Measurements from ENCODE around the gene TLDC2.

The TLDC2 gene

DNA sequence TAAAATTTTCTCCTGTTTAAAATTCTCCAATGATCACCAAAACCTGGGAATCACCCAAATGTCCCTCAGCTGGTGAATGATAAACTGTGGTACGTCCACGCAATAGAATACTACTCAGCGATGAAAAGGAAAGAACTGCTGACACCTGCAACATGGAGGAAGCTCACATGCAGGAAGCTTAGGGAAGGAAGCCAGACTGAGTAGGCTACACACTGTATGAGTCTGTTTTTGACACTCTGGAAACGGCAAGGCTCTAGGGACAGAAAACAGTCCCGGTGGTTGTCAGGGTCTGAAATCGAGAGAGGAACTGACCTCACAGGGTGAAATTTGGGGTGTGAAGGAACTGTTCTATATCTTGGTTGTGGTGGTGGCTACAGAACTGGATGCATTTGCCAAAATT, 25.2 kb upstream of the TLDC2 start:
- no peak for DNase-seq

DNA sequence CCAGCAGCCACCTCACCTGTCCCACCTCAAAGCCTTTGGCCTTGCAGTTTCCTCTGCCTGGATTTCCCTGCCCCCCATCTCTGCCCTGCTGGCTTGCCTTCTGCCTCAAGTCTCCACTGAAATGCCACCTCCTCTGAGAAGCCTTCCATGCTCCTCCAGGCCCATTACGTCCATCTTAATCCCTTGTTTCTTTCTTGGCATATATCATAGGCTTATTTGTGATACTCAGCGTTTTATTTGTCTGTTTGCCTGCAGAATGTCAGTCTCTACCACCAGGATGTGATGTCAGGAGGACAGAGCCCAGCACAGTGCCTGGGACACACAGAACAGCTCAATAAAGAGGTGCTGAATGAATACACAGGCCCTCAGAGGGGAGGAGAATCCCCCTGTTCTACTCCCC, 24.4 kb upstream of the TLDC2 start:
- DNase-seq: no peak

DNA sequence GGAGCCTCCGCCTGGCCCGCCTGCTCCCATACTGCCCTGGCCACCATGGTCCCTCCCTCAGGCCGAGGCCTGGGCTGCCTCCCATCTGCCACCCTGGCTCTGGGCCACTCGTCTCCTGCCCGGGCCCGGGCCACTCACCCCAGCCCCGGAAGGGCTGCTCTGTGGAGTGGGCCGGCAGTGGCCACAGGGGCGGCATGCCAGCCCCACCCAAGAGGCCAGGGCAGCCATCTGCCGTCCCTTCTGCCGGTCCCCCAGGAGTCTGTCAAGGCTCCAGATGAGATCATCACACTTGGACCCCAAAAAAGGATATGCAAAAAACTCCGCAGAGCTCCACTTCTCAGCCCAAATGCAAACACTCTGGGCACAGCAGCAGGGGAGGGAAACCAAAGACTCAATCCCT, 23.8 kb upstream of the TLDC2 start:
- DNase-seq: no peak

DNA sequence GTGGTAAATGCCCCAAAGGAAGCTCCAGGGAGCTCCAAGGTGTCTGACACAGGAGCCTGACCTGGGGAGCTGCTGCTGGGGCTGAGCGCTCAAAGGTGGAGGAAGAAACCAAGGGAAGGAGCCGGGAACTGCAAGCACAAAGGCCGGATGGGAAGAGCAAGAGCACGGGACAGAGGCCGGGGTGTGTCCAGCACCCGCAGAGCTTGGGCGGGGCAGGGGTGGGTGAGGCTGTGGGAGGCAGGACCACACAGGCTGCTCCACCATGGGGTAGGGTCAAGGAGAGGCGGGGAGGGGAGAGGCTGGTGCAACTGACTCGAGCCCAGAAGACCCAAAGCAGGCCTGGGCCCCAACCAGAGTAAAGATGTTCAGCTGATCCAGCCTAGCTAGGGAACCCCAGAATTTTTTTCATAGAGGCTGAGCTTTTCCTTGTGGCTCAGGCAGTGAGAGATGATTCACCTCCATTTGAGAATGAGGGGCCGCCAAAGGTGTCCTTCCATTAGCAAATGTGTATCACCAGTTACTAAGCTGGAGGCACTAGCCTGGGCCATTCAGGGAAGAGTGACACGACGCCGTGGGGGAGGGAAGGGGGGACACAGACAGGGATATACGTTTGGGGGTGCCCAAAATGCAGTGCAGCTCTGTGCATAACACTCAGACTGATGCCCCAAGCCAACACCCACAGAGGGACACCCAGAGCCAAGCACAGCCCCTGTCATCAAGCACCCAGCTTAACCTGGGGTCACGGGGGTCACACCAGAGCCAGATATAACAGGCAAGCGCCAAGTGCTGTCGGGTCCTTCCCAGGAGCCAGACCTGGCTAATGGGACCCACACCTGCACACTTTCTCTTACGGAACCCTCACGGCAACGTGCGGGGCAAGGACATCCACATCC, 21.3 kb upstream of the TLDC2 start:
- DNase-seq: no peak

DNA sequence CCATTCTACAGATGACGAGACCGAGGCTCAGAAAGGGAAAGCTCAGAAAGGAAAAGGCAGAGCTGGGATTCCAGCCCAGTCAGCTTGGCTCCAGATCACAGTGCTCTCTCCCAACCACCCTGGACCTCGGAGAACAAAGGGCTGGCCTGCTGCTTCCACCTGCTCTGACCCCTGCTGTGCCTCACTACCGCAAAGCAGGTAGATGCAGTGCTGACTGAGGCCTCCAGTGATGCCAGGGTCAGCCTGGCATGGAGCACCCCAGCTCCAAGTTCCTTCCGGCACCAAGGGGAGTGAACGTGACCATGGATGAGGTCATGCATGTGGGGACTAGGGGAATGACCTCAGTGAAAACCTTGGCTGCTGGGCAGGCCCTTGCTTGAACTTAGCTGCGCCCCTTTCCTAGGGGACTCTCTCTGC, 20.7 kb upstream of the TLDC2 start:
- DNase-seq: no peak

DNA sequence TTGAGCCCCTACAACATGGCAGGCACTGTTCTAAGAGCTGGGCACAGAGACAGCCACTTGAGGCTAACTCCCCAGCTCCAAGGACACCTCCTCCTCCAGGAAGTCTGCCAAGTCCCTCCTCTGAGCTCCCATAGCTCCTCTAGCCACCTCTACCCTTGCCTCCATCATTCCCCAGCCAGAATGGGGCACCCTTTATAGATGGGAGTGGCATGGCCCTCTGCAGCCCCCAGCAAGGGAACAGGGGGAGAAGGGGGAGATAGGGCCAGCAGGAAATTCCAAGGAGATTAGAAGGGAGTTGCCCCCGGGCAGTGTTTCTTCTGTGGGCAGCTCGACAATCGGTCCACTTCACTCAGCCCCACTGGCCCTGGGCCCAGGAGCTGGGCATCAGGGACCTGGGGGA, 19.7 kb upstream of the TLDC2 start:
- DNase-seq: no peak

DNA sequence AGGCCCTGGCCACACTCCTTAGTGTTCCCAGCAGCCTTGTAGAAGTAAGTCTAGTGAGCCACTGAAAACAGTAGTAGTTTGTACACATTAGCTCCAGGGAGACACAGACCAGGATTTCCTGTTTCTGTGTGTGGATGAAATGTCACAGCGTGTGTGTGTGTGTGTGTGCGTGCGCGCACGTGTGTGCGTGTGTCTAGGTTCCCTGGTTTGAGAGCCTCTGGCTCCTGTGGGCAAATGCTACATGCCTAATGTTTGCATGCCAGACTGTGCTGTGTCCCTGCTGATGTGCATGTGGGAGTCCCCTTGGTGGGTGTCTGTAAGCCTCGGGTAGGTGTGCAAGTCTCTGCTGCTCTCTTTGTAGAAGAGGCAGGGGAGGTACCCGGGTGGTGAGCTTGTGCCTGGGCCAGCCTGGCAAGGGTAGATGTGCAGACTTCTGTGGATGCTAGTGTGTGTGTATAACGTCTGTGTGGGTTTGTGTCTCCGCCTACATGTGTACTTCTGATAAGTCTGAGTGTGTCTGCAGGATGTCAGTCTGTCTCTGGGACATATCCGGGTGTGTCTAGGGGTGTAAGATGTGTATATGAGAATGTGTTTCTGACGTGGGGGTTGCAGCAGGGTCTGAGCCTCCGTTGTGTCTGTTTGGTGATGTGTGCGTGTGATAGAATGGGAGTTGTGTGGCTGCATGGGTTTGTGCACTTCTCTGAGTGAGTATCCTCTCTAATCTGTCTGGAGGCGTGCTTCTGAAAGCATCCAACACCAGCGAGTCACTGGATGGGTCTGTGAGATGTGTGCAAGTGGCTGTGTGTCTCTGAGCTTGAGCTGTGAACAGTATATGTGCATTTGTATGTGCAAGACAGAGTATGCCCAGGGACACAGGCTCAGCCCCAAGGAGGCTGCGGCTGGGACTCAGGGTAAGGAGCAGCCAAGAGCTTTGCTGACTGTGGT, 19.0 kb upstream of the TLDC2 start:
- peak; percentile 30 for DNase-seq

DNA sequence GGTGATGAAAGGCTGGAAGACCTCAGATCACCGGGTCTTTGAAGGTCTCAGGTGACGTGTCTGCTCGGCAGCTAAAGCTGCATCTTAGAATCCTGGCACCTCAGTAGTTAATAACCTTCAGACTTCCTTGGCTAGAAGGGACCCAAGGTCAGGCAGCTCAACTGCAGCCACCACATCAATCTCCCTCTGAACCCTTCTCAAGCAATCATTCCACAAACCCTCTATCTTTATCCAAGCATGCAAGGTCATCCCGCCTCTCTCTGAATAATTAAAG, 16.7 kb upstream of the TLDC2 start:
- no peak for DNase-seq

DNA sequence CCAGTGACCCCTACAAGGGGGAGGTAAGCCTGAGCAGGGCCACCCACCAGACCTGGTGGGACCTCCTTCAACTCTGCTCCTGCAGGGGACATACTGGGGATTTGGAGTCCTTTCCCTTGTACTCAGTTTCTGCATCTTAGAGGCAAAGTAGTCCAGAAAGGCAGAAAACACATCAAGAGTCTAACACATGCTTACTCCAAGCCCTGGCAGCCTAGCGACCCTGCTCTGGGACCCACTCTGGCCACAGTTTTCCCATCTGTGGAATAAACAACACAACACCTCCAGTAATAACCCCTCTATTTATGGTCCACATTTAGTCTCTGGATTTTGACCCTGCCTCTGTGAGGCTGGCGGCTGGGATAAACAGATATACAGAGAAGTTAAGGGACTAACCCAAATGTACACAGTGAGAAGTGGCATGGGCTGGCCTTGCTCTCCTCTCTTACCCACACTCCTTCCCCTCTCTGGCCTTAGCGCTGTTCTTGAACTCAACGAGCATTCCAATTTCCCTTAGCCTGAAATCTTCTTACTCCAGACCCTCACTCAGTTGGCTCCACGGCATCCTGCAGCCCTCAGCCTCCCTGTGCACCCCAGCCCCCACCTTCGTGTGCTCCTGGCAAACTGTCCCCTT, 16.1 kb upstream of the TLDC2 start:
- DNase-seq: no peak

DNA sequence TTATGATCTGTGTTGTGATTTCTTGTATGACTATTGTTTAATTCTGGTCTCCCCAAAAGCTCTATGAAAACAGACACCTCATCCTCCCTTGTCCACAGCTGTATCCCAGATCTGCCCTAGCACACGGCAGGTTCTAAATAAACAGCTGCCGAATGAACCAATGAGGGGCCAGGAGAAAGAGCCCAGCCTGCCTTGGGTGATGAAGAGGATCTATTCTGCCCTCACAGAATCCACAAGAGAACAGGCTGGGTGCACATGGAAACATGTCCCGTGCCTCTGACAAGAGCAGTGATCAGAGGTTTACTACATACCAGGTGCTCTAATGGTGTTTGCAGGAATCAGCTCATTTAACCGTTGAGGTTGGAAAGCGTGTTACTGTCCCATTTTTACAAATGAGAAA, 15.6 kb upstream of the TLDC2 start:
- no peak for DNase-seq

DNA sequence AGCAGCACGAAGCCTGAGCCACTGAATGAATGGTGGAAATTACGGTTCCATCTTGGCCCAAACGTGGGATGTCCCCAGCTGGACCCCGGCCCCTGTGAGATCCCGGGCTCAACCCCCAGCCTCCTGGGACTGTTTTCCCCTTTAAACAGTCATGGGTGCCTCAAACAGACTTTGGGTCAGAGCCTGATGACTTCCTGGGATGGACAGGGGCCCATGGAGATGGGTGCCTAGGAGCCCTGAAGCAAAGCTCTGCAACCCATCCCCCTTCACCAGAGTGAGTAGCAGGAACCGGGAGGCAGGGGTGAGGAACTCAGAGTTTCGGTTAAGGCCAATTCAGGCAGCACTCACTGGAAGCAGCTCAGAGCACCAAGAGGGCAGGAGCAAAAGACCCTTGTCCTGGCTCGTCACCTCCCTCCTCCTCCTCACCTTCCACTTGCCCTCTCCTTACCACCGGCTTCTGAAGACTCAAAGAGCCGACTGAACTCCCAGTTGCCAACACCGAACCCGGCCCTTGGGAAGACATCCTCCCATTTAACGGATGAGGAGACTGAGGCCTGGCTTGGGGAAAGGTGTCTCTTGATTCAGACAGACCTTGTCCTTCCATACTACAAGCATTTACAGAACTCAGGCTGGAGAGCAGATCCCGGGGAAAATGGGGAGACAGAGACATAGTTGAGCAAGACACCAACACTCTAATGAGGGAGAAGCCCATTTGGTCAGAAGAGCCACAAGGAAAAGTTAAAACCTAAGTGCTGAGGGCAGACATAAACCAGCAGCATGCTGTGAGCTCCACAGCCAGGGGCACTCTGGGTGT, 14.9 kb upstream of the TLDC2 start:
- DNase-seq: no peak

DNA sequence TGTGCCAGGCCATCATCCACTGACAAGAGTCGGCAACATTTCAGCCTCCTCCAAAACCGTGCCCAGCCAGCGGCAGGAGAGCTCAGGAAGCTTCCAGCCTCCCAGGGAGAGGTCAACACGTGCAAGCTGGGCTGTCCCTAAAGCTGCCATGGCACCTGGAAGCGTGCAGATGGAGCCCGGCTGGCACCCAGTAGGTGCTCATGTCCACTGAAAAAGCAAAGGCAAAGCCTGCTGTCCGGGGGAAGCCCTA, 14.4 kb upstream of the TLDC2 start:
- DNase-seq: no peak

DNA sequence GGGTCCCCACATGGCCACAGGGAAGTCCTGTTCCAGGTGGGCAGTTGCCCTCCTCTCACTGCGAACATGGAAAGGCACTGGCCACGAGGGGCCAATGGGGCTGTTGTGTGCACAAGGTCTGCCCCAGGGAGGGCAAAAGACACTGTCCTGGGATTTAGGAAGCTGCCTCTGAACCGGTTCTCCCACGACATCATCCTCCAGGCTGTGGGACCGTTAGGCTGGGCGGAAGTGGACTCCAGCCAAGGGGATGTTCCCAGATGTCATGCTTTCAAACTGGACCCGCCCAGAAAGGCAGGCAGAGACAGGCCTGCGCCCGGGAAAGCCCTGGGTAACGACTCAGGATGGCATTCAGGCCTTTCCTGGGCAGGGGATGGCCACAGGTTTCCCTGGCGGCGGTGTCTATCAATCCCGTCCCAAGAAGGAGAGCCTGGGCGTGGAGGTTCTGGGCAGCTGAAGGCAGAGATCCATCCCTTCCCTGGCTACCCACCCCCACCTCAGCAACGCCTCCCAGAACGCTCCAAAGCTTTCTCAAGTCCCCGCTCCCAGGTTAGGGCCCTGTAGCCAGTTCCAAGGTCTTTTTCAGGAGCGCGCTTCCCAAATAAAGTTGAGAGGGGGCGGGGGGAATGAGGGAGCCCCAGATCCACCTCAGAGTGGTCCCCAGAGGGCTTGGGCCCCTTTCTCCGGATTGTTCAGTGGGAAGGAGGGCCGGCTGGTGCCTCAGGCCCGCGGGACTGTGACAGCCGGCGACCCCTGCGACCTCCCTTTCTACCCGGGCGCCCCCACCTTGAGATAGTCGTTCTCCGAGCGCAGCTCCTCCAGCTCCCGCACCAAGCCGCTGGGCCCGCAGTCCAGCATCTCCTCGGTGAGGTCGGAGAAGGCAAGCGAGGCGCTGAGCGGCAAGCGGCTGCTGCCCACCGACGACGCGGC, 13.8 kb upstream of the TLDC2 start:
- no peak for DNase-seq

DNA sequence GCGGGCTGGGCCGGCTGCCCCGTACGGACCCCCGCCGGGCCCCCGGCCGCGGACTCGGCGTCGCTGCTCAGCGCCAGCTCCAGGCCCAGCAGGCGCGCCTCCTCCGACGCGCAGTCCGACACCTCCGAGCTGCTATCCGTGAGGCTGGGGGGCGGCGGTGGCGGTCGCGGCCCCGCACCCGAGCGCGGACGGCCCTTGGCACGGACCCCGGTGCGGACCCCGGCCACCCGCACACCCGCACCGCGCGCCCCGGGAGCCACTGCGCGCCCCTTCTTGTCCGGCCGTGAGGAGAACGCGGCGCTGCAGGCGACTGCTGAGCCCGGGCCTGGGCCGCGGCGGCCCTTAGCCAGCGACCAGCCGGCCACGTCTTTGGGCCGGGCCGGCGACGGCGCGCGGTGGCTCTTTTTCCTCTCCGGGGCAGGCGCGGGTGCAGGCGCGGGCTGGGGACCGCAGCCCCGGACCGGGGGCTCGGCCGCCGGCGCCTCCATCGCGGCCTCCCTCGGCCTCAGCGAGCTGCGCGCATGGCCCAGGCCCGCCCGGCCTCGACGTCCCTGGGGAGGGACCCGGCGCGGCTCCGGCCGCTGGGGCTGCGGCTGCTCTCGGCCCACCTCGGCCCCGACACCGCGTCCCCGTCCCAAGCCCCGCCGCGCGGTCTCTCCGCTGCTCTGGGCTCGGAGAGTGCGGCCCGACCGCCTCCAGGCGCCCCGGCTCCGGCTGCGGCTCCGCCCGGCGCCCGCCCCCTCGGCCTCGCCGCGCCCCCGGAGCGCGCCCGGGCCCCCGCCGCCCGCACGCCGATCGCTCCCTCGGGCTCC, 12.9 kb upstream of the TLDC2 start:
- no peak for DNase-seq

DNA sequence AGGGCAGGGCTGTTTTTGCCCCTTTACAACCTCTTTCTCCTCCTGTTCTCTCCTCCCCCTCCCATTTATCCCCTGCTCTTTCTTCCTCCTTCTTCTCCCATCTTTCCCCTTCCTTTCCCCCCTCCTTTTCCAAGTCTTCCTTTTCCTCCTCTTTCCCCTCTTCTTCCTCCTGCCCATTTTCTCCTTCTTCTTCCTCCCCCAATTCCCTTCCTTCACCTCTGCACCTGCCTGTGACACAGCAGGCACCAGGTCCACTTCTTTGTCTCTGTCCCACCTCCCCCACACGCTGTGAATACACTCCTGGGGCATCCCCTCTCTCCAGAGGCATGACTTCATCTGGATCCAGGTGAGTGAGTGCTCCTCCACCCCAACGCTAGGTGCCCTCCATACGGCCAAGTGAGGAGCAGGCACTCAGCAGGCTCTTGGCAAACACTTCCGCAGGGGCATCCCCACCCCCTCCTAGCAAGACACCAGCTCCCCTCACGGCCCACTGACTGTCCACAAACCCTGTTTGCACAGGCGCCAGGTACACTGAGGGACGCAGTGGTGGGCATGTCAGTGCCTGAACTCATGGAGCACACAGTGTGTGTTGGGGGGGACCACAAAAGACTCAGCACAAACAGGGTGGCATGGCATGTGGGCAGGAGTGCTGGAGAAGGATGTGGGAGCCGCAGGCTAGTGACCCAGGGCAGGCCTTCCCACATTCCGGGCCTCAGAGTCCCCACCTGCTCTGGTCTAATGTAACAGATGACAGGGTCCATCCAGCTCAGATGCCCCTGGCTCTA, 10.7 kb upstream of the TLDC2 start:
- no peak for DNase-seq

DNA sequence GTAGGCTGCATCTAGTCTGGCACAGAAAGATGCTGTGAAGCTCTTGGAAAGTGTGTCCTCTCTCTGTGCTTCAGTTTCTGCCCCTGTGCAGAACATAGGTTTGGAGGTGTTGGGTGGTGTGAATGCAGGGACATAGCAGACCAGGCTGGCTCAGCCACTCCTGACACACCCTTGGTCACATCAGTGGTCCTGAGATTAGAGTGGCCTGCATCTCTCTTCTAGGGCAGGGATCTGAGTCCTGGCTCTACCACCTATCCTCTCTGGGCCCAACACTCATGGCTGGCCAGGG, 10.1 kb upstream of the TLDC2 start:
- no peak for DNase-seq

DNA sequence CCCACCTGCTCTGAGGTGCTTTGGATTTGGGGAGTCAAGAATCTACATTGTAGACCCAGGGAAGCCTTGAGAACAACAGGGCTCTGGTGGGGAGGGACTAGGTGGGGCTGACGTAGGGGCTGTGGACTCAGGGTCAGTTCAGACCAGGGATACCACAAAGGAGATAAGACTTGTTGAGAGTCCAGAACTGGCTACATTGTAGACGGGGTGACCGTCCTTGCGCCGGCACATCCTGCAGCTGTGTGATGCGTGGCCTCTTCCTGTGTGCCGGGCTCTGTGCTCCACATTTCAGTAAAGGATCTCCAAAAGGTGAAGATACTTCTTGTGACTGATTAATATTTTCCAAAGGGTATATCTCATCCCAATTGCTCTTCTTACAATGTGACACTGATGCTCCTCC, 9.8 kb upstream of the TLDC2 start:
- DNase-seq: no peak

DNA sequence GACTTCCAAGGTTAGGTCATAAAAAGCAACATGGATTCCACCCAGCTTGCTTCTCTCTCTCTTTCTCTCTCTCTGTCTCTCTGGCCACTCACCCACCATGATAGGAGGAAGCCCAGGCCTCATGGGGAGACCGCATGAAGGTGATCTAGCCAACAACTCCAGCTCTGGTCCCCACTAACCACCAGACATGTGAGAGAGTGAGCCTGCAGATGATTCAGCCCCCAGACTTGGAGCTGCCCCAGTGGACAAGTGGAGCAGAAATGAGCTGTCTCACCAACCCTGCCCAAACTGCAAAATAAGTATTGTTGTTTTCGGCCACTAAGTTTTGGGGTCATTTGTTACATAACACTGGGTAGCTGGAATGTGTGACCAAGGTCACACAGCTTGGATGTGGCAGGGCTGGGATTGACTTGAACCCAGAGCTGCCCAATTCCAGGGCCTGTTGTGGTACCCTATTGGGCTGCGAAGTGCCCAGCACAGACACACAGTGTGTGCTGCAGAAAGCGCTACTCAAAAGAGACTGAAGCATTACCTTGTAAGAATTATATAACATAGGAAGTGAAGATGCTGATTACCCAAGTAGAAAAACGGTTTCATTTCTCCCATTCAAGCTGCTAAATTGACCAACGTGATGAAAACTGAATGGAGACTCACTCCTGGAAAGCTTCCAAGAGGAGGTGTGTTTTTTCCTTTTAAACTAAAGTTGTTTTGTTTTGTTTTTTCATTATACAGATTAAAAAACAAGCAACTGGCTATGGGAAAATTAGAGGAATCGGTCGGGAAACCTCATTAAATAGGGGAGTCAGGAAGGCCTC, 9.1 kb upstream of the TLDC2 start:
- DNase-seq: no peak
